Activated naive CD4-positive, alpha-beta T cell treated with Interleukin-2 at 50 U/mL for 16 hours (primary cell): ENCODE results near the gene GPR183.
A peak's percentile ranks its signal among the peaks of the same experiment; 100 is the strongest.

ENCODE experiments used
- DNase-seq: peaks from one replicate; pipeline ENCODE4 v3.0.0-alpha.2; 2020

Gene GPR183

GRCh38 chr13:99311137-99311536, 3.9 kb upstream of the GPR183 start:
- DNase-seq: peak; percentile 41

- DNase-seq: no peak
Measured at GRCh38 chr13:99310382-99311031, 3.3 kb upstream of the GPR183 start.

GRCh38 chr13:99308471-99309087, 1.4 kb upstream of the GPR183 start:
- DNase-seq: no peak

GRCh38 chr13:99307648-99308339, 595 bp upstream of the GPR183 start:
- peak; percentile 81 for DNase-seq

DNA sequence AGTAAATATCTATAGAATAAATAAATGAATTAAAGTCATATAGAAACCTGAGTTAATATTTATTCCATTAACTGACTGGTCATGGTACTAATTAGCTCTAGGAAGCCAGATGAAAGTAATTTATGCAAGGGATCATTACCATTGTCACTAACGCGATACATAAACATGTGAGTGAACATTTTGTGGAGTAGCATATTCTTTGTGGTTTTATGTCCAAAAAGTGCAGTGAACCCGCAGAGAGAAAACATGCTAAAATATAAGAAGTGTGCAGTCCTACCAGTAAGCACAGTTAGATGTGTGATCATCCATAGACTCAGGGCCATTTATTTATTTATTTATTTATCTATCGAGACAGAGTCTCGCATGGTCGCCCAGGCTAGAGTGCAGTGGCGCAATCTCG, 1.6 kb downstream of the GPR183 start:
- no peak for DNase-seq

- no peak for DNase-seq
Measured at GRCh38 chr13:99305158-99305557, 2.0 kb downstream of the GPR183 start.

GRCh38 chr13:99304541-99304940, 2.7 kb downstream of the GPR183 start:
- no peak for DNase-seq

DNA sequence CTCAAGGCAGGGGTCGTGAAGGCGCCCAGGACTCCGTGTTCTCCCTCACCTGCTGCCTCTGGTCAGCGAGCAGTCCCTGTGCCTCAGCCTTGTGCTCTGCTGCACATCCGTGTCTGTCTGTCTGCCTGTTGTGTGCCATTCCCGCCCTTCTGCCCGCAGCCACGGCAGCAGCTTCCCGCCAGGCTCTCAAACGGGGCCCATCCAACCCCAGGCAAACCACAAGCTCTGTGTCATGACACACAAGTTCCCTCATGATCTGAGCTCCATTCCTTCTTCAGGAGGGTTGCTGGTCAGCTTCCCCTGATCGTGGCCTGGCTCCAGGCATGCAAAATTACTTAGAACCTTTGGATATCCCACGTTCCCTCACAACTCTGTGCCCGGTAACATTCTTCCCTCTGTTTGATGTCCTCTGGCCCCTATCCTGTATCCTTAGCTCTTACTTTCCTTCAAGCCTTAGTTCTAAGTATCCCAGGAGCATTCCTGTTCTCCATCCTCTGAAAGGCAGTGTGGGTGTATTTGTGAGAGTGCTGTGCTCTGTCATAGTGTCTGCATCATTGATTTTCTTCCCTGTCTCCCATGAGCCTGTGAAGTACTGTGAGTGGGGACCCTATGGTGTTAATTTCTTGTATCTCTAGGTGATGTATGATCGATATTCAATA, 3.2 kb downstream of the GPR183 start:
- peak; percentile 65 for DNase-seq

DNA sequence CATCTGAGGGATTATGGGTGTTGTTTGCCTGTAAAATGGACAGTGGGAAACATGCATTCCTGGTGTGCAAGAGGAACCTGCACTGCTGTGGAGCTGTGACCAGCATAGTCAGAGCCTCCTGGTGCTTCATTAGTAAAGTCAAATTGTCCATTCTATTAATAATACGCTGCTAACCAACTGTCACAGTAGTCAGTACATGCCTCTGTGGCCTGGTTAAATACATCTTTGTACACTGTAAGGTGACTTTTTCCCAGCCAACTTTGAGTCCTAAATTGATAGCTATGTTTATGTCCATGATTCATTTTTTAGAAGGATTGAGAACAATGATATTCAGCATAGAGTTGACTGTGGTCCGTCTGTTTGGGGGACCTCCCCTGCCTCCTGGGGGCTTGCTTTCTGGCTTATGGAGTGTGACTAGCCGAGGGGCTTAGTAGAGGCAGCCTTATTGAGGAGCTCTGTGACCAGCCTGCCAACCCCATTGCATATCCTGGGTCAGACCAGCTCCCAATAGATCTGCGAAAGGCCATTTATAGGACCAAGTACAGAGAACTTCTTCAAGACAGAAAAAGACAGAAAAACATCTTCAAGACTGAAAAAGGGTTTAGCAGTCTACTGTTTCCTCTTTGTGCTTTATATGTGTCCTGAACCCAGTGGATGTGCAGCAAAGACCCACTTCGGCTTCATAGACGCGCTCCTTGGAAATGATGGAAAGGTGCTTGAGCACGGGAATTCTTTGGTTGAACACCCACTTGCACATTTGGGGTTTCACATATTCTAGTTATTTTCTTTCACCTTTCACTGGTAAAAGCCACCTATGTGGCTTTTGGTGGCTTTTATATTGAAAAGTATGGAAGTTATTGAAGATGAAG, 4.3 kb downstream of the GPR183 start:
- no peak for DNase-seq

- no peak for DNase-seq
Measured at GRCh38 chr13:99301913-99302636, 5.1 kb downstream of the GPR183 start.

GRCh38 chr13:99301056-99301838, 6.0 kb downstream of the GPR183 start:
- DNase-seq: no peak

DNA sequence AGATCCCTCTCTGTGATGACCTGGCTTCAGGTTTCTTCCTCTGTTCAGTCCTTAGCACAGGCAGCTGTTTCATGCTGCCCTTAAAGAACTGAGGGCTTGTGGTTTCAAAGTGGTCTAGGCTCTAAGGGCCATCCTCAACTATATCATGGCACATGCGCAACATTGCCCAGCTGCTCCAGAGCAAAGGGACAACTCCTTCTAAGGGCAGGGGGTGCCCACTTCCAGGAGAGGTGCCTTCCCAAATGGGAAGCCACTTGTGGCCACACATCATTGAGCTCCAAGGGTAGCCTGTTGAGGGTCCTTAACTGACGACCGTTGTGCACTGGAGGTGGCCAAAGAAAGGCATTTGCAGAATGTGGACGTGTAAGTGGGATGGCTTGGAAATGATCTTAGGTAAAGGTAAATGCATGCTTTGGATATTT, 7.3 kb downstream of the GPR183 start:
- no peak for DNase-seq

GRCh38 chr13:99299256-99299919, 7.8 kb downstream of the GPR183 start:
- no peak for DNase-seq

DNA sequence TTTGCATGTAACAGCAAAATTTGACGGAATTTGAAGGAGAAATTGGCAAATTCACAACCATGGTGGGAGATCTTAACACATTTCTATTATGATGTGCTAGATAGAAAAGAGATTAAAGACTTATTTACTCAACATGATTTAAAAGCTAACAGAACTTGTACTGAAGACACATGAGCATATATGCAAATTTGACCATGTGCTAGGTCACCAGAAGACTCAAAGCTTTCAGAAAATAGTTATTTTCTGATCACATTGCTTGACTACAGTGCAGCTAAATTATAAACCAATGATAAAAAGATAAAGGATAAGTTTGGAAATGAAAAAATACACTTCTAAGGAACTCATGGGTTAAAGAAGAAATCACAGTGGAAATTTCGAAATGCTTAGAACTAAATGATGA, 9.1 kb downstream of the GPR183 start:
- no peak for DNase-seq

DNA sequence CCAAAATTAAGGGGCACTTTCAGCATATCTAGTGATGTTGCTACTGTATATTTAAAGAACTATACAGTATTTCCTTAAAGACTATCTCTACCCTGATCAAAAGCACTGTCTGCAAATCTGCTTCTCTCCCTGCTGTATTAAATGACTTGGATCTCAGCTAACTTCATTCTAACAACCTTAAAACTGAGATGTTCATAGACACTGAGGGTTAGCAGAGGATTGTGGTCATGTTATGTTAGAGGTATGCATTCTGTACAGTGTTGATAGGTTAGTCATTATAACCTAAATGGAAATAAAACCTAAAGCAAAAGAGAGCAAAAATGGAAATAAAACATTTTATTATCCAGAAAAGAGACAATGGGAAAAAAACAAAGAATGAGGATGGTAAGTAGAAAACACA, 9.9 kb downstream of the GPR183 start:
- no peak for DNase-seq

- DNase-seq: no peak
Measured at GRCh38 chr13:99296398-99296797, 10.8 kb downstream of the GPR183 start.

DNA sequence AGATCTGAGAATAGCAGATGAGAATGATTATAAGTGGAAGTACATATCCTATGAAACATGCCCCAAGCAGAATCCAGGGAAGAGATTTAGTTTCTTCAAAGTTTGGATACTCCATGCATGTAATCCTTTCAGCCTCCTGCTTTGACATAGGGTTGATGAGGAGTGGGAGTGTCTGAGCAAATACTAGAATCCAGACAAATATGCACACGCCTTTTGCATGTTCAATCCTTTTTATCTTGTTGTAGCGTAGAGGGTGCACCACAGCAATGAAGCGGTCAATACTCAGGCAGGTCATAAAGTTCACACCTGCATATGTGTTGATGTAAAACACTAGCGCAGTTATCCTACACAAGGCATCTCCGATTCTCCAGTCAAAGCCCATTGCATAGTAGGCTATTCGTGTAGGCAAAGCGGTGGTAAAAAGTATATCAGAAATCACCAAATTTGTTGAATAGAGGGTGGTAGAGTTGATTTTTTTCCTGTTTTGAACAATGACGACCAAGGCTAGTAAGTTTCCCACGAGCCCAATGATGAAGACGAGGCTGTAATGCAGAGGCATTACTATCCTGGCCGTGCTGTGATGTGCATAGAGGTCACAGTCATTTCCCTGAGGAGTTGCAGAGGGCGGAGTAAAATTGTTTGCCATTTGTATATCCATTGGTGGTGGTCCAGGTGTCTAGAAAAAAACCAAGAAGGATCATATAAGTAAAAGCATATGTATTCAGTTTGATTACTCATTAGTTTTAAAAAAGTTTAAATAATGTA, 11.5 kb downstream of the GPR183 start:
- DNase-seq: no peak

DNA sequence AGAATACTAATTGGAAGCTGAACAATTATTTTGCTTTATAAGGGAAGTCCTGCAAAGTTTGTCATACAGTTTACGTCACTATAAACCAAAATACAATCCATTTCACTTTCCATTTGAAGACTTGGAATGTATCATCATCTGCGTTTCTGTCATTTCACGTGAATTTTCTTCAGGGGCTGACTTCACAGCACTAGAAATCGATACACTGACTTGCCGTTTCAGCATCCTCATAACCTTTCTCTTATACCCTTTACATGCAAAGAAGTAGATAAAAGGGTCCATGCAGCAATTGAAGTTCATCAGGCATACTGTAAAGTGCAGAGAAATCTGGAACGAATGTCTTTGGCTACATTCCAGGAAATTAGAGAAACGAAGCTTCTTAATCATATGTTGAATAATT, 12.2 kb downstream of the GPR183 start:
- no peak for DNase-seq

- no peak for DNase-seq
Measured at GRCh38 chr13:99294198-99294597, 13.0 kb downstream of the GPR183 start.

DNA sequence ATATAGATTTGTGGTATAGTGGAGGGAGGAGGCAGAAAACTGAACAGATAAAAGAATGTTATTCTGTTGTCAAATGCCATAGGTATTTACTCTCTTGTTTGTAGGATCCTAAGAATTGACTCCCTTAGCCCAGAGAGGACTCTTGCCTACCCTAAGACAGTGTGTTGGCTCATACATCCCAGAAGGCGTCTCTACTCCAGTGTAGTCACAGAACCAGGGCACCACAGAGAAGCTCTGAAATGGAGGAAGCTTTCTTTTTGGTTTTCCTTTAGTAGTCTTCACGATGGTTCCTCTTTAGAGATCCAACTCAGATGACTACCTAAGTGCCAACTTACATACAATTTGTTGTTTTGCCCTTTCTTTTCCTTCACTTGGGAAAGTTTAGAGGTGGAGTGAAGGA, 14.0 kb downstream of the GPR183 start:
- DNase-seq: no peak
